Endodermal cell (in vitro differentiated cells): ENCODE measurements around the gene SPAG17. TPM values are rescaled to one million over a fixed set of nuclear protein-coding genes. Genes with fewer than 3 reads are reported as not detected.

Source experiments
- DNase-seq: peaks from one replicate; pipeline ENCODE4 v3.0.0-alpha.2; 2017
- H3K27ac ChIP-seq: 2 replicates; pipeline ENCODE4 v1.5.1; 2013; ENCODE audit warnings: mild to moderate bottlenecking, low read depth, low read length, moderate library complexity
- H3K27me3 ChIP-seq: 2 replicates; pipeline ENCODE4 v1.6.1; 2013; ENCODE audit warnings: mild to moderate bottlenecking, low read length, moderate library complexity; ENCODE audit not compliant: insufficient read depth, control insufficient read depth, poor library complexity, severe bottlenecking
- H3K36me3 ChIP-seq: 2 replicates; pipeline ENCODE4 v1.7.0; 2013; ENCODE audit warnings: mild to moderate bottlenecking, low read length, moderate library complexity; ENCODE audit not compliant: control insufficient read depth, insufficient read depth
- H3K4me1 ChIP-seq: one replicate; pipeline ENCODE4 v1.7.0; 2013; ENCODE audit warnings: low read length; ENCODE audit not compliant: control insufficient read depth, insufficient read depth
- H3K4me3 ChIP-seq: 2 replicates; pipeline ENCODE4 v1.5.1; 2013; ENCODE audit warnings: mild to moderate bottlenecking, low read length, moderate library complexity
- H3K9ac ChIP-seq: 2 replicates; pipeline ENCODE4 v1.6.1; 2013; ENCODE audit warnings: mild to moderate bottlenecking, low read length, moderate library complexity; ENCODE audit not compliant: poor library complexity, severe bottlenecking; ENCODE audit errors: extremely low read depth
- H3K9me3 ChIP-seq: 2 replicates; pipeline ENCODE4 v1.6.1; 2013; ENCODE audit warnings: mild to moderate bottlenecking, low read length, moderate library complexity; ENCODE audit not compliant: control insufficient read depth
- H3K27ac Mint-ChIP-seq: 2 replicates; pipeline ENCODE4 v1.8.0; 2020; ENCODE audit warnings: mixed read lengths
- H3K27me3 Mint-ChIP-seq: 2 replicates; pipeline ENCODE4 v1.8.0; 2021; ENCODE audit warnings: mild to moderate bottlenecking, mixed read lengths; ENCODE audit not compliant: insufficient read depth
- H3K36me3 Mint-ChIP-seq: 2 replicates; pipeline ENCODE4 v1.8.0; 2020; ENCODE audit warnings: low read depth, mixed read lengths
- H3K4me1 Mint-ChIP-seq: 2 replicates; pipeline ENCODE4 v1.8.0; 2020; ENCODE audit warnings: mixed read lengths
- H3K4me3 Mint-ChIP-seq: 2 replicates; pipeline ENCODE4 v1.8.0; 2020; ENCODE audit warnings: mild to moderate bottlenecking, moderate library complexity, mixed read lengths
- H3K9me3 Mint-ChIP-seq: 2 replicates; pipeline ENCODE4 v1.8.0; 2020; ENCODE audit warnings: mild to moderate bottlenecking, mixed read lengths
- CTCF ChIP-seq: fragments of 200-600 bp; sonication (generic); conservative IDR thresholded peaks from 2 replicates; pipeline ENCODE4 v1.5.0; 2021; ENCODE audit warnings: antibody characterized with exemption, mild to moderate bottlenecking
- WGBS, 2 experiments: methylation state at CpG; one replicate each; pipeline versions ENCODE4 v1.1.5 to v1.1.7; 2013; ENCODE audit warnings: missing lambda C conversion rate in 2 of 2, mixed read lengths in 1 of 2; ENCODE audit not compliant: insufficient coverage in 1 of 2, insufficient read length in 1 of 2; 5-methylcytosine and 5-hydroxymethylcytosine counted together
- total RNA-seq, 2 donors: library from RNA; stranded (reverse); fragmentation: NEBNext Ultra II Directional in 1 of 2; extraction: Animal tissue kit (Norgen Biotek cat#: 25700) in 1 of 2; gene quantifications; 2 replicates in 1 of 2; 3 replicates in 1 of 2; pipeline ENCODE4 v1.2.1, GENCODE V29; 2021

SPAG17 gene
- total RNA-seq, 2 donors from 2014 or later: 5.0 to 6.3 TPM

GRCh38 chr1:117952386-117952785 is 232.6 kb downstream of the SPAG17 start:
- Mint-ChIP-seq H3K4me3 (no peak overlapping the region), H3K27me3 (no peaks in the 10 kb centered on the region), H3K36me3 (peaks cover 55% of the 10 kb centered on the region), H3K27ac (no peak overlapping the region), H3K9me3 (no peaks in the 10 kb centered on the region), H3K4me1 (no peaks in the 10 kb centered on the region)
- Histone ChIP-seq H3K4me3 (no peak overlapping the region), H3K27ac (no peak overlapping the region), H3K9ac (no peak overlapping the region), H3K9me3 (no peaks in the 10 kb centered on the region), H3K4me1 (peaks cover 7% of the 10 kb centered on the region), H3K27me3 (no peaks in the 10 kb centered on the region), H3K36me3 (peaks cover 95% of the 10 kb centered on the region)
- TF ChIP-seq CTCF: no peak
- no peak for DNase-seq
- 98 to 100% methylated on average over 1 of the region's 1 CpG for WGBS, 2 experiments

GRCh38 chr1:117942293-117942692 is 242.7 kb downstream of the SPAG17 start:
- H3K4me3 Mint-ChIP-seq: no peak overlapping the region
- Histone ChIP-seq H3K27ac (no peak overlapping the region), H3K27me3 (no peaks in the 10 kb centered on the region), H3K9ac (no peak overlapping the region), H3K4me1 (no peaks in the 10 kb centered on the region), H3K36me3 (peaks cover 75% of the 10 kb centered on the region), H3K9me3 (no peaks in the 10 kb centered on the region), H3K4me3 (no peak overlapping the region)
- no peak overlapping the region for H3K27ac Mint-ChIP-seq
- H3K9me3 Mint-ChIP-seq: no peaks in the 10 kb centered on the region
- H3K4me1 Mint-ChIP-seq: no peaks in the 10 kb centered on the region
- no peak for DNase-seq
- peaks cover 68% of the 10 kb centered on the region for H3K36me3 Mint-ChIP-seq
- no peaks in the 10 kb centered on the region for H3K27me3 Mint-ChIP-seq
- no peak for TF ChIP-seq CTCF
- WGBS, 2 experiments: 96 to 100% methylated on average over 1 to 2 of the region's 2 CpGs

- Histone ChIP-seq H3K27me3 (no peaks in the 10 kb centered on the region), H3K36me3 (peaks cover 41% of the 10 kb centered on the region), H3K27ac (no peak overlapping the region), H3K9ac (no peak overlapping the region), H3K9me3 (no peaks in the 10 kb centered on the region), H3K4me1 (no peaks in the 10 kb centered on the region), H3K4me3 (no peak overlapping the region)
- WGBS, 2 experiments: 97% methylated on average over 2 of the region's 2 CpGs; no CpG with 5 or more reads in 1 of the 2 experiments
- H3K27me3 Mint-ChIP-seq: no peaks in the 10 kb centered on the region
- peaks cover 16% of the 10 kb centered on the region for H3K36me3 Mint-ChIP-seq
- no peak for DNase-seq
- no peak for TF ChIP-seq CTCF
- no peak overlapping the region for H3K27ac Mint-ChIP-seq
- H3K4me1 Mint-ChIP-seq: peaks cover 7% of the 10 kb centered on the region
- H3K4me3 Mint-ChIP-seq: no peak overlapping the region
- no peaks in the 10 kb centered on the region for H3K9me3 Mint-ChIP-seq
Observed at GRCh38 chr1:117933769-117934168, 251.3 kb downstream of the SPAG17 start.
